Inflammatory macrophage treated with lipopolysaccharide for 1 hour (primary cell): ENCODE results near the gene ADAMTSL1.

Experiments
- DNase-seq, 2 donors: peaks; one replicate each; pipeline ENCODE4 v3.0.0-alpha.2; 2020 to 2022

ADAMTSL1 gene

DNA sequence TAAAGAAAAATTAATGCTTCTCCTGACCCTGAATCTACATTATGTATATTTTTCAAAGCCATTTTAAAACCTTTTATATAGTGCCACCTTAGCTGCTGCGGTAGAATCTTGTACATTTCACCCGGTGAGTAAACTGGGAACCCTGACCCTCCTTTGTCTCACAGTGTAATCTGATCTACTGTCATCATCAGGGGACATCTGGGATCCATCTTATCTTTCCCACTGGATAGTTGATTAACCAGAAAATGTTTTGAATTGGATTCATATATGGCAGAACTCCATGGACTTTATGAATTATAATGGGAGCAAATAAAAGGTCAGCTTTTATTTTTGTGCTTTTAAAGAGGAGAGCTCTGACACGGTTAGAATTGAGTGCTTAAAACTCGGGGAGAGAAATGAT is 95.0 kb downstream of the ADAMTSL1 start:
- no peak for DNase-seq

DNA sequence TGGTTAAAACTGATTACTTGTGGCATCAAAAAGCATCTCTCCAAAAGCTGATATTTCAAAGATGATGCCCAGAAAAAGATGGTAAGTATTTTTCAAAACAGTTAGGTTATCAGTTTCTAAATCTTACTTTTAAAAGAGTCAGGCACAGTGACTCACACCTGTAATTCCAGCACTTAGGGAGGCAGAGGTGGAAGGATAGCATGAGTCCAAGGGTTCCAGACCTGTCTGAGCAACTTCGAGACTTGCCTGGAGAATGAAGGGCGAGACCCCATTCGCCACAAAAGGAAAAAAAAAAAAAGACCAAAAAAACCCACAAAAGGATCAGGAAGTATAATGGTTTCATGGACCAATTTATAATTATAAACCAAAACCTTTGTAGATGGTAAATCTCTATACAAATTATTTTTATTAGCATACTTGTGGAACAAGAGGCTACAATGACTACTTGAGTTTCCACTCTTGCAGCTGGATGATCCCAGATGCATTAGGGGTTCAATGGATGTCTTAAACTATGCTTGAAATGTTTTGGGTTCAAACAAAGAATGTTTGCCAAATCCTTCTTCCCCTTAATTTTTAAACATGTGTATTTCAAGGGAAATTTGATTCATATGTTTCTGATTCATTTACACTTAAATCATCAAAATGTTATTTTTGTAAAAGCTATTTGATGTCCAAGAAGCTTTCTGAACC is 96.1 kb downstream of the ADAMTSL1 start:
- DNase-seq = no peak

DNA sequence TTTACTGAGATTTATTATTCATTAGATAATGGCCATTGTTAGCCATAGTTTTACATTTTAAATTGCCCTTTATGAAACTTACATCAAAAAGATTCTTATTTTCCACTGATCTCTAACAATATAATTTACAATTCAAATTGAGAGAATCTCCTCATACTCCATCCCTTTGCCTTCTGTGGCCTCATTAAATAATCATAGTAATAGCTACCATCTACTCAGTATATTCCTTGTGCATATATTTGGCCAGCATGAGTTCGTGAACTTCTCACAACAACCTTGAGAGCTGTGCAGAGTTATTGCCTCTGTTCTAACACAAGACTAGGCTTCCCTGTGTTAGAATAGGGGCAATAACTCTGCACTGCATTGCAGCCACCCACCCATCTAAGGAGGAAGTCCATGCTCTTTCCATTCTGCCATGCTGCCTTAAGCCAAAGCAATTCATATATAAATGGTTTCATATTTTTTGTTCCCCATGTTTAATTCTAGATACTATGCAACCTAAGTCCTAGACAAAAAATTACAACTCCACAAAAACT is 99.1 kb downstream of the ADAMTSL1 start:
- no peak for DNase-seq

DNA sequence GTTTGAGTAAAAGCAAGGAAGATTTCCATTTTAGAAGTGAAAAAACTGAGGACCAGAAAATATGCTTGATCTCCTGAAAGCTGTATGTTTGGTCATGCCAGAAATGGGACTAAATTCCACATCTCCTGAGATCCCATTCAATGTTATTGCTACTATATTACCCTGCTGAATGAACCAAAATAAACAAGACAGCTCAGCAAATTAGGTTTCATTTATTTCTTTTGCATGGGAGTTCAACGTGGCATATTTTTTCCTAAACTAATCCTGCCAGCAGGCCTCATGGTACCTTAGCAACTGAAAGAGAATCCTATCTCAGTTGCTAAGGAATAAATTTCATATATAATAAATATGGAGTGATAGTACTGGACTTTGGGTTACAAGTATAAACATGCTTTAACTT is 101.7 kb downstream of the ADAMTSL1 start:
- no peak for DNase-seq

DNA sequence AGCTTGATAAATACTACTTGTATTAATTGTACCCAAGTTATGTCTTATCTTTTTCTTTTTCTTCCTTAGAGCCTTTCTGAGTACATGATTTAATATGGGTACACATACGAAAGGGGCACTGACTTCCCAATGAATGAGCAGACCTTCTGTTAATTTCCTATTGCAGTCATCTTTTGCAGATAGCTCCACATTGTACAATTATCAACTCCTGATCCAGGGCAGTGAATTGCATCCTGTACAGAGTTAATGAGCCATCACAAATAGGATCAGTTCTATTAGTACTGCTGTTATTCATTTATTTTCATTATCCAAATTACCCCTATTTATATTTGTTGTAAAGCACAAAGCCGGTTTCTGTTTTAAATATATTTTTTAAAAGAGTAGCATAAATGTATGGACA is 105.6 kb downstream of the ADAMTSL1 start:
- no peak for DNase-seq

DNA sequence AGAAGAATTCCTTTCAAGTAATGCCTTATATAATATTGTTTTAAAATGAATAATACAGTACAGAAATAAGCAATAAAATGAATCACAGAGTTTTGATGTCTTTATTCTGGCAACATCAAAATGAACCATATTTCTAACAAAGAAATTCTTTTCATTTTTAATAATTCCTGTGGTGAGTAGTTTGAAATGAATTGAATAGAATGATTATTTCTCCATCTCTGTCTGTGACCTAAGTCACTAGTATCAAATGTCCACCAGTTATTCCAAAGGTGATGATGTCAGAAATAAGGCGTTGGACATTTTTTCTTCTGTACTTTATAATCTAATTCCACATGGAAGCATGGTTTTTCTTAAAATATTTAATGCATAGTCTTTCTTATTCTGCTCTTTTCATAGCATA is 106.2 kb downstream of the ADAMTSL1 start:
- DNase-seq = no peak

DNA sequence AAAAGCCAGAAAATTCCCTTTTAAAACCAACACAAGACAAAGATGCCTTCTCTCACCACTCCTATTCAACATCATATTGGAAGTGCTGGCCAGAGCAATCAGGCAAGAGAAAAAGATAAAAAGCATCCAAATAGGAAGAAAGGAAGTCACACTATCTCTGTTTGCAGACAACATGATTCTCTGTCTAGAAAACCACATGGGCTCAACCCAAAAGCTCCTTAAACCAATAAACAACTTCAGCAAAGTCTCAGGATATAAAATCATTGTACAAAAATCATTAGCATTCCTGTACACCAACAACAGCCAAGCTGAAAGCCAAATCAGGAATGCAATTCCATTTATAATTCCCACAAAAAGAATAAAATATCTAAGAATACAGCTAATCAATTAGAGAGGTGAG is 112.0 kb downstream of the ADAMTSL1 start:
- DNase-seq = no peak

DNA sequence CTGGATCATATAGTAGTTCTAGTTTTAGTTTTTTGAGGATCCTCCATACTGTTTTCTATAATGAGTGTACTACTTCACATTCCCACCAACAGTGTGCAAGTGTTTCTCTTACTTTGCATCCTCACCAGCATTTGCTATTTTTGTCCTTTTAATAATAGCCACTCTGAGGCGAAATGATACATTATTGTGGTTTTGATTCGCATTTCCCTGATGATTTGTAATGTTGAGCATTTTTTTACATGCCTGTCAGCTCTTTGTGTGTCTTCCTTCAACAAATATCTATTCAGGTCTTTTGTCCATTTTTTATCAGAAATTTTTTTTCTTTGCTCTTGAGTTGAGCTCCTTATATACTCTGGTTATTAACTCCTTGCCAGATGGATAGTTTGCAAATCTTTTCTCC is 114.0 kb downstream of the ADAMTSL1 start:
- DNase-seq = no peak

DNA sequence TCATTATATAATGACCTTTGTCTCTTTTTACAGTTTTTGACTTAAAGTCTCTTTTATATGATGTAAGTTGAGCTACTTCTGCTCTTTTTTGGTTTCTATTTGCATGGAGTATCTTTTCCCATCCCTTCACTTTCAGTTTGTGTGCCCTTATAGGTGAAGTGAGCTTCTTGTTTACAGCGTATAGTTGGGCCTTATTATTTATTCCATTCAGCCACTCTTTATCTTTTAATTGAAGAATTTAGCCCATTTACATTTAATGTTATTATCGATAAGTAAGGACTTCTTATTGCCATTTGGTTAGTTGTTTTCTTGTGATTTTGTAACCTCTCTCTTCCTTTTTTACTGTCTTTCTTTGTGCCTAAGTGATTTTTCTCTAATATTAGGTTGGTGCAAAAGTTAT is 117.3 kb downstream of the ADAMTSL1 start:
- no peak for DNase-seq

DNA sequence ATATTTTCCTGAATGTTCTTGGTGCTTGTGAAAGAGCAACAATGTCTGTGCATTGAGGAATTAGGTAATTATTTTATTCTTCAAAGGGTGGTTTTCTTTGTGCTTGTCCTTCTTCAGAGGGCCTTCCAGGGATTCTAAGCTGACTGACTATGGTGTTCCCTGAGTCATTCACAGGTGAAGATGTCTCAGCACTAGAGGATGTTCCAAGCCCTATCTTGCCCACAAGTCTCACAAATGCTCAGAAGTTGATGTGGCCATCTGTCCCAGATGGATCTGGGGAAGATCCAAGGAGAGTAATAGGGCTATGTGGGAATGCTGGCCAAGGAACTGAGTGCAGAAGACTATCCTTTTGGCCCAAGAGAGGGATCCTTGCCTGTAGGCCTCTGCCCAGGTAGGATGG is 120.9 kb downstream of the ADAMTSL1 start:
- no peak for DNase-seq

DNA sequence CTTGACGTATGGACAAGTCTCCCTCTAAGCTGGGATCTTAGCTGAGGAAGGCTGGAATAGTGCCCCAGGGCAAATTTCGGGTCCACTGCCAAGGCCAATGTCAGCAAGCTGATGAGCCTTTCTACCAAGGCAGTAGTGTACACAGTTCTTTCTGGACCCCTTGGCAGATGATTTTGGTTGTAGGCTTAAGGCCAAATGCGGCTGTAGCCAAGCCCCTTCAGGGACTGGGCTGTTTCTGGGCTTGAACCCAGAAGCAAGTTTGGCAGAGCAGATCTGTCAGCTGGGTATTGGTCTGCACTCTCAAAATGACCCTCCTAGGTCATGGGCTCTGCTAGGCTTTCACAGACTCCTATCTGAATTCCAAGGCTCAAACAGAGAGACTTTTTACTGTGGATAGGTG is 121.6 kb downstream of the ADAMTSL1 start:
- DNase-seq = no peak

DNA sequence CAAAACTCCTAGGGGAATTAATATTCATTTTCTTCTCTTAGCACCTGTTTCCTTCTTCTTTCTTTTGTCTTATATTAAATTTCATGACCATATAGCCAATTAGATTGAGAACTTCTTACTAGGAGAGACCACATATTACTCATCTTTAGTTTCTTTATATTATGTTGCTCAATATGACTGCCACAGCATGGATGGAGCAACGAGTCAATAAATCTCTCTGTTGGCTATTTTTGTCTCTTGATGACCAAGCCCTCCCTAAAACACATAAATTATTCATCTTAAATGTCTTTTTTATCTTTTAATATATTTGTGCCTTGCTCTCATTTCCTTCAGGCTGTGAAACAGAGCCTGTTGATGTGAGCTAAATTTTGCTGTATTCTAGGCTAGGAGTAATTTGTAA is 123.0 kb downstream of the ADAMTSL1 start:
- DNase-seq = no peak

DNA sequence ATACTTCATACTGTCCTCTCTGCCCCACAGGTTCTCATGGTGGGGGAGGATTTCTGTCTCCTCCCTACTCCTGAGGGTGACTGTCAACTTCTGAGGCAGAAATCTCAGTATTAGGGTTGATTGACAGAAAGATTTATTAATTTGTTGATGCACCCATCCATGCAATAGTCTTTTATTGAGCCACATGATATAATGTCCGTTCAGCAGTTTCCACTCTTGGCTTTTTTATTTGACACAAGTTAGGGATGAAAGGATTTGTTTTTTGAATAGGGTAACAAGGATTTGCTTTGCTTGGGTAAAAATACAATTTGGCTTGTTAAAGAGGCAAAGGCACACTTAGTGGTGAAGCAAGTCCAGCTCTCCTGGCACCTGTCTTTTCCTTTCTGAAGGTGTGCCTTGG is 125.0 kb downstream of the ADAMTSL1 start:
- DNase-seq = no peak

DNA sequence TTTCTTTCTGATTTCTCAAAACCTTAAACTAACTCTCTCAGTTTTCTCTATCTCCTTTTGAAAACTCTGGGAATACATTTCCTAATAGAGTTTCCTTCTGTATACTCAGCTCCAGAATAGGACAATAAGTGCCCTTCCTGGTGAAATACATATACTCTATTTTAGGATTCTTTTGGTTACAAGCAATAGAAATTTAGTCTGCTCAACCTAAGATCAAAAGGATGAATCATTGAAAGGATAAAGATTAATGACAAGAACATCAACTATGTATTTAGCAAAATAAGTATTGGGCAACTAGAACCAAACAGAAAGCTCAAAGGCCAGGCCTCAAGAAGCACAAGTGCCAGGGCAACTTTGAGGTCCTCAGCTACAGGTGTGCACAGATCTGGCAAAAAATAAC is 127.1 kb downstream of the ADAMTSL1 start:
- no peak for DNase-seq

DNA sequence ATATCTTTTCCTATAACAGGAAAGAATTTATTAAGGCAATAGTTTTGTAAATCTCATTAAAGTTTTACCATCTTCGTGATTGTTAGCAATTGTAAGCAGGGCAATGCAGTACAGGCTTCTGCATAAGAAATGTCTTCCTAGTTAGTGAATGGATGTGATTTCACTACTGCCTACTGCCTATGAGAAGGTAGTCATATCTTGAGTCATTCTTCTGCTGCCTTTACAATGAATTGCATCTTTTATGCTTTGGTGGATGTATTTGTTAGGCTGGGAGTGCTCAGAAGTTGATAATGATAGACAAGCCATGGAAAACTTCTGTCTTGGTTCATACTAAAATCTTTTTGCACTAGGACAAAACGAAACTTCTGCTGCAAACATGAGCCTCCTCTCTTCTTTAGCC is 128.0 kb downstream of the ADAMTSL1 start:
- no peak for DNase-seq

DNA sequence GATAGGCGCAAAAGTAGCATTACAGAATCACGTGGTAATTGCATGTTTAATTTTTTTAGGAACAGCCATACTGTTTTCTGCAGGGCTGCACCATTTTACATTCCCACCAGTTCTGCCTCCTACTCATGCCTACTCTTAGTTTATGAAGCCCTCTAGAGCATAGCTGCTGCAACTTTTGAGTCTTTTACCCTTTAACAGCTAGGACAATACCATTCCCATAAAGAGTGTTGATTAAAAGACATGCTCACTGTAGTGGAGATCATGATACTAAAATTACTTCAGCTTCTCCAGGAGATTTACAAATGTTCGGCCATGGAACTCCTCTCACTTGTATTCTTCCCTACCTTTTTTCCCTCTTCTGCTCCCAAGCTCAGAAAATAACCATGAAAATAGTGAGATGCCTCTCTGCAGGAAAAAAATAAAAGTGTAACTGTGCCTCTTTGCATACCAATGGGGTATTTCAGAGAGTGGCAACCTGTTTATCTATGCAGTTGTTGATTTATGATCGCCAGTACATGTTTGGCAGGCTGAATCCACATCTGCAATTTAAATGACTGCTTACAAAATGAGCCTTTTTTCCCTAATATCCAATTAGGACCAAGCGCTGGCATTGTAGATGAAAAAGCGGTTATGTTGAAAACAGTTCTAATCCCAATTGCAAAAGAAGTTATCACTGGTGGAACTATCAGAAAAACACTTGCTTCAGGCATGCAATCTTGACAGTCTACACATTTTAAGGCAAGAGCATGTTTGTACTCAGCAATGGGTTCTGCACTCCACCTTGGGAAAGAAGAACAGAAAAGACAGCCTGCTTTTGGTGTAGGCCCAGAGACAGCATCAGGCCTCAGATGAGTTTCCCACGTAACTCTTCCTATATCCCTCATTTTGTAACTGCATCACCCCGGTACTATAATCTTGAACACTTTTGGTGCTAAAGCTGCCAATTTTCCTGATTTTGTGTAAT is 131.1 kb downstream of the ADAMTSL1 start:
- no peak for DNase-seq

DNA sequence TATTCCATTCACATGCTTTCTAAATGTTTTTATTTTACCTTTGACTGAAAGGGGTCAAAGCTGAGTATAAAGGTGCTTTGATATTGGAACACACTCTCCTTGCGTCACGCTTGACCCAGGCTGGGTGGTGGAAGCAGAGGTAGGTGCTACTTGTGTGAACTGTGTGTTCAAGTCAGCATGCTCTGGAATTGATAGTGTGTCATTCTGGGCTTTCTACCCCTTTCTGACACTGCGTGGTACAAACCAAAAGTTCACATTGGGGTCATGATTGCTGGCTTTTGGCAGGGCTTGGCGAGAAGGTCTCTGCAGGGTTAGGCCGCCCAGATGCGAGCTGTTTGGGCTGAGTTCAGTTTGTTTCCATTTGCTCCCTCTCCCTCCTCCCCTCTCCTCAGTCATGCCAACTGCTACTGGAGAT is 131.8 kb downstream of the ADAMTSL1 start:
- no peak for DNase-seq

DNA sequence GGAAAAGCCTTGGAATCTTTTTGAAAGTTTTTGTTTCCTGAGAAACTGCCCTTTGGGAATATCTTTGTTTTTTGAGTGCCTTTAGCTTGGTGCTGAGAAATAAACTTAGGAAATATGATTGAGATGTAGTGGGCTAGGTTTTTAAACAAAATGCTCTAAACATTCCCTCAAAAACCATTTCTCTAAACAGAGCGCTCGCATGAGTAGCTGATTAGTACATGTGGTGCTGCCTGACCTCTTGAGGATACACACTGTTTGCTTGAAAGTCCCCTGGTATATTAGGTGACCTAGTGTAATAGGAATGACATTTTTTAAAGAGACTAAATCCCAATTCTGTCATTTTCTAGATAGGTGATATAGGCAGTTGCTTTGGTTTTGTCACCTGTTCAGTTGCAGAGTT is 132.3 kb downstream of the ADAMTSL1 start:
- DNase-seq = no peak

DNA sequence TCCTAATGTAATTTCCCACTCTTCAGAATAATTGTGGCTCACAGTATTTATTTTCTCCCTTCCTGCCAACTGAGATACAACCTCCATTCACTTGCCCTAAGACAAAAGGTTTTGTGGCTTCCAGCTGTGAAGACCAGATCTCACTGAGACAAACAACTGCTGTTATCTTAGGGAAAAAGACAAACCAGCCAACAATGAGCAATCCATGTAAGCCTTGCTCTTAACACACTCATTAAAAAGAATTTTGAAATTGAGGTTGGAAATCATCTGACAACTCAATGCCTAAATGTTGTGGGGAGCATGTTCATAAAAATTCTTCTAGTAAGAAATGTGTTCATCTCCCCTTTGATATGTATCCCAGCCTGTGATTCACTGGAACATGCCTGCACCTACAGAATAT is 132.9 kb downstream of the ADAMTSL1 start:
- DNase-seq = no peak

DNA sequence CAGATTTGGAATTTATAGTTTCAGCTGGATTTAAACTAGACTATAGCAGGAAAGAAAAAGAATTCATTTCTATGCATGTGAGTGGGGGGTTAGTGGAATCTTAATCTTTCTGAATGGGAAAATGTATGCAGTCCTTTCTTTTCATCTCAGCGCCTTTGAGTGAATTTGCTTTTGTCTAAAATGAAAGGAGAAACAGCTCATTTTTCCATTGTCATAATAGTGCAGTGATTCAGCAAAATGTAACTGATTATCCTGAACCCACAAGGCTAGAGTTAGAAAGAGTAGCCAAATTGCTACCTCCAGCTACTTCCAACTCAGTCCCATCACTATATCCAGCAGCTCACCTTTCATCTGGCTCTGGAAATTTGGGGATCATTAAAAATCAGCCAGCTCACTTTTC is 134.4 kb downstream of the ADAMTSL1 start:
- DNase-seq = no peak

DNA sequence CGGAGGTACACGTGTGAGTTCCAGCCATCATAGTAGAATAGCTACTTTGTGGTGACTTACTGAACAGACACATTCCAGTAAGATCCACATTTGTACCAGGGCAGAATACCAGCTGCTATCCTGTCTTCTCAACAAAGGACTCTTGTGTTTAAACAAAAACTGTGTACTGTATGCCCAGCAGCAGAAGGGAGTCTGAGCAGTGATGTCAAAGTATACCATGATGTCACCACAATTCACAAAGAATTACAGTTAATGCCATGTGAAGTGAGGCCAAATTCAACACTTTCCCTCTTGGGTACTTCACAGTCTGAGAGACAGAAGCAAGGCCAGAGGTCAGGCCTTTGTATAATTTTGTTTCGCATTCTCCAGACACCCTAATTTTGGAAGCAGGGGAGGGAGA is 137.0 kb downstream of the ADAMTSL1 start:
- no peak for DNase-seq

DNA sequence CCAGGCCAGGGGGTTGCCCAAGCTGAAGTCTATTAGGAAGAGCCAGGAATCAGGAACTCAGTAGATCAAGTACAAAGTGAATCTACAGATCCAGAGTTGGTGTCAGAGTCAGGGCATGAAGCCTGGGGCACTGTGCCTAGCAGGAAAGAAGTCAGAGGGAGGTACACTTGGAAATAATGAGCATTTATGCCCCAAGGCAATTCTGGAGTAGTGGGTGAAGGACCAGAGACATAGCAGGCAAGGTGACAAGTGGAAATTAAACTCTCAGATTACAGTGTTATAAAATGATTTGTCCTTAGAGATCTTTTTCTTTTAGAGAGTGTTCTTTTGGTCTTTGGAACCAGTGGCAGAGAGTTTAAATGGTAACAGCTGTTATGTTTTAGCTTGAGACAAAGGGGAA is 138.0 kb downstream of the ADAMTSL1 start:
- DNase-seq = no peak

DNA sequence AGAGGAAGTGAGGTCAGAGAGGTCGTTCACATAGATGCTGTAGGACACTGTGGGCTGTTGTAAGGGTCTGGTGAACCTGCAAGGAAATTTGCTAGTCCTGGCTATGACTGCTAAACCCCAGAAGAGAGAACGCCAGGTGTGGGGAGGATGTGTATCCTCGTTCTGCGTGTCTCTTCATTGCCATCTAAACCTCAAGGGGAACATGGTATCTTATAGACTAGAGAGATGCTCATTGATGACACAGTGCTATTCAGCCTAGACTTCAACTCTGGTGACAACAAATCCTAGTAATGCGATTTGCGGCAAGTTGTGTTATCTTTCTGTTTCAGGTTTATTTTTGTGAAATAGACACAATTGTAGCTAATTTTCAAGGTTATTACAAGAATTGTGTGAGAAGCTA is 140.2 kb downstream of the ADAMTSL1 start:
- no peak for DNase-seq

DNA sequence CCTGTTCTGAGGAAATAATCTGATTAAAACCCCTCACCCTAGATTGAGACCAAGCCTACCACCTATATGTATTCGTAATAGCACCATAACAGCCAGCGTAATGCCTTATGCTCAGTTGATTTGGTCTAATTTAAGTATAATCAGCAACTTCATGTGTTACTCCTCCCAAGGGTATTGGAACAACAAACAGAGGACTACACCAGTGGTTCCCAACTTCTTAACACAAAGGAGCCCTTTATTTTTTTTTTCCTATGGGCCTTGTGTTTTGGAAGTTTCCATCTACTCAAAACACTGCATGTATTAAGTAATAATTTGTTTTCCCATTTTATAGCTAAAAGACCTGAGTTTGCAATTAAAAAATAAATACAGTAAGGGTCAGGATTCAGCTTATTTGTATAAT is 140.7 kb downstream of the ADAMTSL1 start:
- no peak for DNase-seq
